ENCODE measurements around the gene ZNF124. TPM values are rescaled to one million over a fixed set of nuclear protein-coding genes. Genes with fewer than 3 reads are reported as not detected.

The ZNF124 gene
- total RNA-seq, 1 donor from 2014 or later = 19.6 TPM

GRCh38 chr1:247111700-247112478, 59.9 kb downstream of the ZNF124 start:
- no peaks in the 10 kb centered on the region for H3K36me3 Mint-ChIP-seq (ENCODE audit: unreplicated experiment)
- H3K27me3 Mint-ChIP-seq (ENCODE audit: unreplicated experiment) = no peaks in the 10 kb centered on the region
- peaks cover 10% of the 10 kb centered on the region for H3K4me1 Mint-ChIP-seq (ENCODE audit: unreplicated experiment)
- peaks cover 7% of the 10 kb centered on the region for H3K9me3 Mint-ChIP-seq (ENCODE audit: unreplicated experiment)
- DNase-seq (ENCODE audit: extremely low spot score, unreplicated experiment) = peak; percentile 87
- peak overlapping the region; percentile 79 for H3K4me3 Mint-ChIP-seq (ENCODE audit: unreplicated experiment)
- H3K27ac Mint-ChIP-seq (ENCODE audit: unreplicated experiment) = peak overlapping the region; percentile 74
- no peak for TF ChIP-seq CTCF (IDR thresholded peaks at IDR 0.05)

- Mint-ChIP-seq H3K36me3 (ENCODE audit: unreplicated experiment) (no peaks in the 10 kb centered on the region), H3K9me3 (ENCODE audit: unreplicated experiment) (peaks cover 7% of the 10 kb centered on the region), H3K4me1 (ENCODE audit: unreplicated experiment) (peaks cover 10% of the 10 kb centered on the region), H3K27me3 (ENCODE audit: unreplicated experiment) (no peaks in the 10 kb centered on the region), H3K4me3 (ENCODE audit: unreplicated experiment) (peak overlapping the region; percentile 73), H3K27ac (ENCODE audit: unreplicated experiment) (peak overlapping the region; percentile 8)
- DNase-seq (ENCODE audit: extremely low spot score, unreplicated experiment) = no peak
- no peak for TF ChIP-seq CTCF (IDR thresholded peaks at IDR 0.05)
Measured at GRCh38 chr1:247111259-247111699, 60.5 kb downstream of the ZNF124 start.

- Mint-ChIP-seq H3K4me3 (ENCODE audit: unreplicated experiment) (peak overlapping the region; percentile 73), H3K36me3 (ENCODE audit: unreplicated experiment) (no peaks in the 10 kb centered on the region), H3K27me3 (ENCODE audit: unreplicated experiment) (no peaks in the 10 kb centered on the region), H3K4me1 (ENCODE audit: unreplicated experiment) (peaks cover 10% of the 10 kb centered on the region), H3K27ac (ENCODE audit: unreplicated experiment) (peak overlapping the region; percentile 8), H3K9me3 (ENCODE audit: unreplicated experiment) (peaks cover 7% of the 10 kb centered on the region)
- TF ChIP-seq CTCF (IDR thresholded peaks at IDR 0.05) = no peak
- DNase-seq (ENCODE audit: extremely low spot score, unreplicated experiment) = peak; percentile 46
Measured at GRCh38 chr1:247110627-247111258, 61.1 kb downstream of the ZNF124 start.

- no peak overlapping the region for H3K4me3 Mint-ChIP-seq (ENCODE audit: unreplicated experiment)
- H3K27ac Mint-ChIP-seq (ENCODE audit: unreplicated experiment) = no peak overlapping the region
Measured at GRCh38 chr1:247107694-247108093, 64.1 kb downstream of the ZNF124 start.

More at GRCh38 chr1:247107694-247108093, 64.1 kb downstream of the ZNF124 start:
- peaks cover 7% of the 10 kb centered on the region for H3K9me3 Mint-ChIP-seq (ENCODE audit: unreplicated experiment)
- DNase-seq (ENCODE audit: extremely low spot score, unreplicated experiment) = peak; percentile 54
- peaks cover 18% of the 10 kb centered on the region for H3K4me1 Mint-ChIP-seq (ENCODE audit: unreplicated experiment)
- H3K36me3 Mint-ChIP-seq (ENCODE audit: unreplicated experiment) = peaks cover 3% of the 10 kb centered on the region
- no peak for TF ChIP-seq CTCF (IDR thresholded peaks at IDR 0.05)
- no peaks in the 10 kb centered on the region for H3K27me3 Mint-ChIP-seq (ENCODE audit: unreplicated experiment)
